PC-3 (cell line): ENCODE data around the gene NFXL1. TPM values are rescaled to one million over a fixed set of nuclear protein-coding genes. Genes with fewer than 3 reads are reported as not detected.
A peak's percentile ranks its signal among the peaks of the same experiment; 100 is the strongest.

Experiments
- ATAC-seq: fragments of 200-7000 bp; cut with Tn5 transposase; 2 replicates; pipeline ENCODE4 v1.9.1; 2020; ENCODE audit warnings: mild to moderate bottlenecking, moderate library complexity
- BruUV-seq: library from RNA; stranded (reverse); fragments of 400-500 nt; replicated peaks from 2 replicates; lab custom pipeline; 2021; lab: Mats Ljungman, UMichigan
- CTCF ChIA-PET: fragments of 300-600 bp; sonication (Branson Sonifier 250); formaldehyde crosslinking; loops from one replicate; lab custom pipeline; 2022; ENCODE audit warnings: antibody characterized with exemption; lab: Charles Lee
- POLR2A ChIA-PET: fragments of 300-600 bp; sonication (Branson Sonifier 250); formaldehyde crosslinking; loops from one replicate; lab custom pipeline; 2022; ENCODE audit warnings: antibody characterized with exemption; ENCODE audit not compliant: unreplicated experiment; lab: Charles Lee
- DNase-seq: peaks from one replicate; pipeline ENCODE4 v3.0.0-alpha.2; 2015
- H2AFZ ChIP-seq: fragments of 300-600 bp; sonication (generic); 2 replicates; pipeline ENCODE4 v1.6.0; 2016; ENCODE audit warnings: antibody characterized with exemption, low read length
- H3F3A ChIP-seq: fragments of 300-600 bp; sonication (generic); one replicate; pipeline ENCODE4 v1.6.0; 2017; ENCODE audit warnings: antibody characterized with exemption, low read length, control low read depth, mild to moderate bottlenecking; ENCODE audit not compliant: unreplicated experiment
- H3K27ac ChIP-seq: fragments of 300-600 bp; sonication (generic); 2 replicates; pipeline ENCODE4 v1.5.1; 2016; ENCODE audit warnings: mild to moderate bottlenecking, low read length
- H3K27me3 ChIP-seq: fragments of 300-600 bp; sonication (generic); 2 replicates; pipeline ENCODE4 v1.6.1; 2016; ENCODE audit warnings: low read length, mixed read lengths
- H3K36me3 ChIP-seq: fragments of 300-600 bp; sonication (generic); 2 replicates; pipeline ENCODE4 v1.6.1; 2016; ENCODE audit warnings: low read depth, mixed run types, low read length, mixed read lengths
- H3K4me1 ChIP-seq: fragments of 300-600 bp; sonication (generic); 2 replicates; pipeline ENCODE4 v1.5.1; 2016; ENCODE audit warnings: low read length; ENCODE audit not compliant: insufficient read depth
- H3K4me2 ChIP-seq: fragments of 300-600 bp; sonication (generic); 2 replicates; pipeline ENCODE4 v1.6.0; 2016; ENCODE audit warnings: low read length
- H3K4me3 ChIP-seq: fragments of 300-600 bp; sonication (generic); 2 replicates; pipeline ENCODE4 v1.5.1; 2016; ENCODE audit warnings: mild to moderate bottlenecking, low read length, mixed read lengths
- H3K79me2 ChIP-seq: fragments of 300-600 bp; sonication (generic); 2 replicates; pipeline ENCODE4 v1.6.1; 2017; ENCODE audit warnings: low read length, mixed read lengths
- H3K9ac ChIP-seq: fragments of 300-600 bp; sonication (generic); 2 replicates; pipeline ENCODE4 v1.6.0; 2016; ENCODE audit warnings: mild to moderate bottlenecking, low read length
- H3K9me2 ChIP-seq: fragments of 300-600 bp; sonication (generic); replicated peaks from 2 replicates; pipeline ENCODE4 v1.6.1; 2016; ENCODE audit warnings: mixed run types, low read length, mixed read lengths
- H3K9me3 ChIP-seq: fragments of 300-600 bp; sonication (generic); 2 replicates; pipeline ENCODE4 v1.6.1; 2016; ENCODE audit warnings: low read length, mixed read lengths
- H4K20me1 ChIP-seq: fragments of 300-600 bp; sonication (generic); 2 replicates; pipeline ENCODE4 v1.6.1; 2016; ENCODE audit warnings: low read length, mixed read lengths
- CTCF ChIP-seq: fragments of 300-600 bp; sonication (generic); conservative IDR thresholded peaks from 2 replicates; pipeline ENCODE4 v1.5.1; 2017; ENCODE audit warnings: antibody characterized with exemption, low read depth, mild to moderate bottlenecking, low read length
- EZH2 ChIP-seq: fragments of 300-600 bp; sonication (generic); IDR thresholded peaks from one replicate; pipeline ENCODE4 v1.6.1; 2017; ENCODE audit warnings: antibody characterized with exemption, mild to moderate bottlenecking, low read length; ENCODE audit not compliant: unreplicated experiment
- EZH2phosphoT487 ChIP-seq: fragments of 300-600 bp; sonication (generic); IDR thresholded peaks from 2 replicates; pipeline ENCODE4 v1.6.1; 2018; ENCODE audit warnings: mild to moderate bottlenecking, antibody characterized with exemption, low read length, borderline replicate concordance
- intact Hi-C: fragments of 100-400 bp; cut with micrococcal nuclease; formaldehyde crosslinking; loops from 2 replicates; pipeline ENCODE4 v1.9.0; 2023
- total RNA-seq: library from RNA; depleted of rRNA; stranded (reverse); fragments of >200 nt; gene quantifications from 2 replicates; pipeline ENCODE4 v1.2.3, GENCODE V29; 2014

NFXL1 gene
- total RNA-seq, 1 experiment from 2014 or later = 14.7 TPM

GRCh38 chr4:47939456-47939855 is 25.1 kb upstream of the NFXL1 start:
- H3K36me3 ChIP-seq = no peaks in the 10 kb centered on the region
- no peaks in the 10 kb centered on the region for H3F3A ChIP-seq
- H3K27ac ChIP-seq = no peak overlapping the region
- intact Hi-C loops = loop anchor here (10.0 kb wide), 1 partner anchor 235 kb away; no protein-coding TSS in a partner anchor
- TF ChIP-seq EZH2 (no peak), CTCF (no peak), EZH2phosphoT487 (no peak)
- H3K79me2 ChIP-seq = no peaks in the 10 kb centered on the region
- H3K4me3 ChIP-seq = no peak overlapping the region
- CTCF ChIA-PET = no interaction called here
- no peaks in the 10 kb centered on the region for H4K20me1 ChIP-seq
- no peak overlapping the region for H3K4me2 ChIP-seq
- no peaks in the 10 kb centered on the region for H3K27me3 ChIP-seq
- H3K9me3 ChIP-seq = no peaks in the 10 kb centered on the region
- POLR2A ChIA-PET = no interaction called here
- no peaks in the 10 kb centered on the region for H3K4me1 ChIP-seq
- no peak overlapping the region for H3K9ac ChIP-seq
- no peak overlapping the region for H2AFZ ChIP-seq
- ATAC-seq (no peak), DNase-seq (no peak)
- BruUV-seq = no TSS peak
- H3K9me2 ChIP-seq = no peaks in the 10 kb centered on the region

- Histone ChIP-seq H3F3A (no peaks in the 10 kb centered on the region), H3K4me1 (peaks cover 1% of the 10 kb centered on the region), H4K20me1 (no peaks in the 10 kb centered on the region), H3K4me3 (no peak overlapping the region), H3K27me3 (no peaks in the 10 kb centered on the region), H3K79me2 (no peaks in the 10 kb centered on the region), H3K36me3 (no peaks in the 10 kb centered on the region), H3K27ac (no peak overlapping the region), H3K4me2 (no peak overlapping the region), H2AFZ (no peak overlapping the region), H3K9ac (no peak overlapping the region), H3K9me2 (no peaks in the 10 kb centered on the region), H3K9me3 (no peaks in the 10 kb centered on the region)
- ATAC-seq = no peak
- TF ChIP-seq EZH2 (no peak), CTCF (no peak), EZH2phosphoT487 (no peak)
- no TSS peak for BruUV-seq
- DNase-seq = no peak
- POLR2A ChIA-PET = no interaction called here
- CTCF ChIA-PET = no interaction called here
- intact Hi-C loops = loop anchor here (10.0 kb wide), 1 partner anchor 232 kb away; no protein-coding TSS in a partner anchor
These were observed 22.0 kb upstream of the NFXL1 start for GRCh38 chr4:47936336-47936735.

DNA sequence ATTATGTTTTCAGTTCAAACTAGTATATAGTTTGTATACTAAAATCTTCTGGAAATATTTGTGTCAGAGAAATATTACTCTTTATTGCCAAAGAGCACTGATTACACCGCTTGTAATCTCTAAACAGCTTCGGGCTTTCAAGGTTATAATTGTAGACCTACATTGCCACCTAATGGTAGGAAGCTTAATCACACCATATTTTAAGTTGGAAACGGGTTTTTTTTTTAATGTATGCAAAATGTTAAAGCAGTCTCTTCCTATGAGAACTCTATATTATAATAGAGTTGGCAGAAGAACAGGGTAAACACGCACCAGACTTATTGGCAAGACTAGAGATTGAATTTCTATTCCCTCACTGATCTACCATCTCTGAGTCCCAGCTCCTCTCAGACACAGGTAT is 19.5 kb upstream of the NFXL1 start:
- Histone ChIP-seq H3K4me1 (peaks cover 11% of the 10 kb centered on the region), H3K4me2 (no peak overlapping the region), H3K27ac (no peak overlapping the region), H3K9me2 (no peaks in the 10 kb centered on the region), H3K4me3 (no peak overlapping the region), H4K20me1 (no peaks in the 10 kb centered on the region), H3F3A (no peaks in the 10 kb centered on the region), H3K36me3 (no peaks in the 10 kb centered on the region), H2AFZ (no peak overlapping the region), H3K27me3 (no peaks in the 10 kb centered on the region), H3K79me2 (no peaks in the 10 kb centered on the region), H3K9ac (no peak overlapping the region), H3K9me3 (no peaks in the 10 kb centered on the region)
- ChIA-PET CTCF (interaction anchor here (0.6 to 1.1 kb wide), 5 partner anchors 19 to 448 kb away, joined by 3 to 4 read pairs (median 3); partner anchors contain the start of gene NFXL1), POLR2A (no interaction called here)
- DNase-seq = peak; percentile 58
- TF ChIP-seq CTCF = peak; percentile 62
- no peak for TF ChIP-seq EZH2phosphoT487
- ATAC-seq = no peak
- BruUV-seq = no TSS peak
- intact Hi-C loops = loop anchor here (10.0 kb wide), 1 partner anchor 229 kb away; no protein-coding TSS in a partner anchor
